SK-N-SH treated with all-trans-retinoic acid at 6 μM for 48 hours (cell line): ENCODE results near the gene SMOC1.

Experiments used
- ATAC-seq: fragments of 200-7000 bp; cut with Tn5 transposase; 3 replicates; pipeline ENCODE4 v1.9.1; 2020; ENCODE audit warnings: mild to moderate bottlenecking, moderate library complexity
- BACH2 ChIP-seq: fragments of 250-450 bp; sonication (Bioruptor Pico); IDR thresholded peaks from 2 replicates; pipeline ENCODE4 v1.9.0; 2021; ENCODE audit warnings: mild to moderate bottlenecking, borderline replicate concordance
- CSDC2 ChIP-seq: fragments of 250-450 bp; sonication (Bioruptor Pico); IDR thresholded peaks from 2 replicates; pipeline ENCODE4 v1.5.0; 2020; ENCODE audit warnings: mild to moderate bottlenecking, moderate library complexity
- ESRRG ChIP-seq: fragments of 250-450 bp; sonication (Bioruptor Pico); IDR thresholded peaks from 2 replicates; pipeline ENCODE4 v1.6.1; 2021; ENCODE audit warnings: mild to moderate bottlenecking
- GLIS3 ChIP-seq: fragments of 250-450 bp; sonication (Bioruptor Pico); IDR thresholded peaks from 2 replicates; pipeline ENCODE4 v1.5.0; 2020; ENCODE audit warnings: mild to moderate bottlenecking, moderate library complexity
- OSR1 ChIP-seq: fragments of 250-450 bp; sonication (Bioruptor Pico); IDR thresholded peaks from 2 replicates; pipeline ENCODE4 v1.8.0; 2022; ENCODE audit warnings: moderate library complexity, mild to moderate bottlenecking, inconsistent platforms
- PPARA ChIP-seq: fragments of 250-450 bp; sonication (Bioruptor Pico); IDR thresholded peaks from 2 replicates; pipeline ENCODE4 v1.5.0; 2020; ENCODE audit warnings: mild to moderate bottlenecking, borderline replicate concordance
- RARB ChIP-seq: fragments of 250-450 bp; sonication (Bioruptor Pico); IDR thresholded peaks from 2 replicates; pipeline ENCODE4 v1.8.0; 2021; ENCODE audit warnings: mild to moderate bottlenecking, moderate library complexity
- SNAI2 ChIP-seq: fragments of 250-450 bp; sonication (Bioruptor Pico); IDR thresholded peaks from 2 replicates; pipeline ENCODE4 v1.5.0; 2020; ENCODE audit warnings: mild to moderate bottlenecking, moderate library complexity
- TCF4 ChIP-seq: fragments of 250-450 bp; sonication (Bioruptor Pico); IDR thresholded peaks from 2 replicates; pipeline ENCODE4 v1.8.0; 2021; ENCODE audit warnings: mild to moderate bottlenecking, moderate library complexity, borderline replicate concordance
- TOX ChIP-seq: fragments of 250-450 bp; sonication (Bioruptor Pico); IDR thresholded peaks from 2 replicates; pipeline ENCODE4 v1.8.0; 2021; ENCODE audit warnings: mild to moderate bottlenecking, moderate library complexity, borderline replicate concordance
- ZC3H10 ChIP-seq: fragments of 250-450 bp; sonication (Bioruptor Pico); IDR thresholded peaks from 2 replicates; pipeline ENCODE4 v1.5.1; 2021; ENCODE audit warnings: mild to moderate bottlenecking, moderate library complexity
- ZFP3 ChIP-seq: fragments of 250-450 bp; sonication (Bioruptor Pico); IDR thresholded peaks from 2 replicates; pipeline ENCODE4 v1.5.0; 2020; ENCODE audit warnings: mild to moderate bottlenecking, moderate library complexity
- ZNF565 ChIP-seq: fragments of 450-650 bp; formaldehyde crosslinking; conservative IDR thresholded peaks from 2 replicates; pipeline ENCODE4 v1.5.0; 2020; ENCODE audit warnings: low read depth, mild to moderate bottlenecking, moderate library complexity
- ZNF8 ChIP-seq: fragments of 450-650 bp; formaldehyde crosslinking; IDR thresholded peaks from 2 replicates; pipeline ENCODE4 v1.5.0; 2020; ENCODE audit warnings: mild to moderate bottlenecking, moderate library complexity
- TF ChIP-seq, protein P1 (sequence below): fragments of 250-450 bp; sonication (Bioruptor Pico); IDR thresholded peaks from 2 replicates; pipeline ENCODE4 v1.5.1; 2020; ENCODE audit warnings: low read depth, mild to moderate bottlenecking, moderate library complexity
- TF ChIP-seq, protein P2 (sequence below): fragments of 250-450 bp; sonication (Bioruptor Pico); IDR thresholded peaks from 2 replicates; pipeline ENCODE4 v1.8.0; 2021; ENCODE audit warnings: low read depth, mild to moderate bottlenecking, moderate library complexity, borderline replicate concordance
- TF ChIP-seq, protein P3 (sequence below): fragments of 250-450 bp; sonication (Bioruptor Pico); IDR thresholded peaks from 2 replicates; pipeline ENCODE4 v1.8.0; 2020; ENCODE audit warnings: mild to moderate bottlenecking, moderate library complexity, borderline replicate concordance
- TF ChIP-seq, protein P4 (sequence below): fragments of 250-450 bp; sonication (Bioruptor Pico); IDR thresholded peaks from 2 replicates; pipeline ENCODE4 v1.5.0; 2020; ENCODE audit warnings: mild to moderate bottlenecking, moderate library complexity
- TF ChIP-seq, protein P5 (sequence below): fragments of 250-450 bp; sonication (Bioruptor Pico); IDR thresholded peaks from 2 replicates; pipeline ENCODE4 v1.5.1; 2021; ENCODE audit warnings: mild to moderate bottlenecking, moderate library complexity

Gene SMOC1

DNA sequence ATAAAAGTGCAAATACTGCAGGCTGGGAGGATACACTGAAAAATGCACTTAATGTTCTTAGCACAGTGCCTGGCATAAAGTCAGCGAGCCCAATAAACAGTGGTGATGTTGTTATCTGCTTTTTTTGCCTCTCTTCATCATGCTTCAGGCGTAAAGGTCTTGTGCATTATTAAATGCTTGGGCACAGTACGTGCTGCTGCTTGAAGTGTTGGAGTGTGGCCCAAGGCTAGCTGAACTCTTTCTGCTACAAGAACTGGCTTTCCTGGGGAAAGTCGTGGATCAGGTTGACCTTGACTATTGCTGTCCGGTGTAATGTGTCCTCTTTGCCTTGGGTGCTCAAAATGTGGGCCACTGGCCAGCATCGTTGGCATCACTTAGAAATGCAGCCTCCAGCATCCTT is 43.0 kb downstream of the SMOC1 start:
- no peak for ATAC-seq
- TF ChIP-seq, protein P1, sequence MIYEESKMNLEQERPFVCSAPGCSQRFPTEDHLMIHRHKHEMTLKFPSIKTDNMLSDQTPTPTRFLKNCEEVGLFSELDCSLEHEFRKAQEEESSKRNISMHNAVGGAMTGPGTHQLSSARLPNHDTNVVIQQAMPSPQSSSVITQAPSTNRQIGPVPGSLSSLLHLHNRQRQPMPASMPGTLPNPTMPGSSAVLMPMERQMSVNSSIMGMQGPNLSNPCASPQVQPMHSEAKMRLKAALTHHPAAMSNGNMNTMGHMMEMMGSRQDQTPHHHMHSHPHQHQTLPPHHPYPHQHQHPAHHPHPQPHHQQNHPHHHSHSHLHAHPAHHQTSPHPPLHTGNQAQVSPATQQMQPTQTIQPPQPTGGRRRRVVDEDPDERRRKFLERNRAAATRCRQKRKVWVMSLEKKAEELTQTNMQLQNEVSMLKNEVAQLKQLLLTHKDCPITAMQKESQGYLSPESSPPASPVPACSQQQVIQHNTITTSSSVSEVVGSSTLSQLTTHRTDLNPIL (CRISPR knock-in tag), result no peak
- TF ChIP-seq ZNF565 (CRISPR knock-in tag), result no peak
- no peak for TF ChIP-seq RARB (CRISPR knock-in tag)
- no peak for TF ChIP-seq ZNF8 (CRISPR knock-in tag)
- TF ChIP-seq, protein P2, sequence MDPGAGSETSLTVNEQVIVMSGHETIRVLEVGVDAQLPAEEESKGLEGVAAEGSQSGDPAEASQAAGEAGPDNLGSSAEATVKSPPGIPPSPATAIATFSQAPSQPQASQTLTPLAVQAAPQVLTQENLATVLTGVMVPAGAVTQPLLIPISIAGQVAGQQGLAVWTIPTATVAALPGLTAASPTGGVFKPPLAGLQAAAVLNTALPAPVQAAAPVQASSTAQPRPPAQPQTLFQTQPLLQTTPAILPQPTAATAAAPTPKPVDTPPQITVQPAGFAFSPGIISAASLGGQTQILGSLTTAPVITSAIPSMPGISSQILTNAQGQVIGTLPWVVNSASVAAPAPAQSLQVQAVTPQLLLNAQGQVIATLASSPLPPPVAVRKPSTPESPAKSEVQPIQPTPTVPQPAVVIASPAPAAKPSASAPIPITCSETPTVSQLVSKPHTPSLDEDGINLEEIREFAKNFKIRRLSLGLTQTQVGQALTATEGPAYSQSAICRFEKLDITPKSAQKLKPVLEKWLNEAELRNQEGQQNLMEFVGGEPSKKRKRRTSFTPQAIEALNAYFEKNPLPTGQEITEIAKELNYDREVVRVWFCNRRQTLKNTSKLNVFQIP (CRISPR knock-in tag), result no peak

DNA sequence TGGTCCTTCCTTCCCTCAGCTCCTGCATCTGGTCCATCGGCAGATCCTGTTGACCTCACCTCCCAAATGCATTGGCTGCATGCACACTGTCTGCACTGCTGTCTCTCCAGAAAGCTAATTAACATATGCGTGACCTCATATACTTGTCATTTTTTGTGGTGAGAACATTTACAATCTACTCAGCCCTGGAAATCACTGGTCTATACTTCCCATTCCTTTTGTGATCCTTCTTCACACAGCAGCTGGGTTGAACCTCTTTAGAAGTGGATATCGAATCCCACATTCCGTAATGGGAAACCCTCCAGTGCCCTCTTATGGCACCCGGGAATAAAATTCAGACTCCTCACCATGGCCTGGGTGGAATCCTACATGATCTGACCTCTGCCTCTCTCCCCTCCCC is 45.0 kb downstream of the SMOC1 start:
- ATAC-seq, result no peak
- TF ChIP-seq RARB (CRISPR knock-in tag), result no peak
- TF ChIP-seq SNAI2, result no peak
- no peak for TF ChIP-seq OSR1 (CRISPR knock-in tag)
- no peak for TF ChIP-seq ZFP3 (CRISPR knock-in tag)
- TF ChIP-seq PPARA (CRISPR knock-in tag), result no peak
- TF ChIP-seq TCF4 (CRISPR knock-in tag), result no peak
- no peak for TF ChIP-seq ZC3H10
- TF ChIP-seq GLIS3 (CRISPR knock-in tag), result no peak
- TF ChIP-seq, protein P3, sequence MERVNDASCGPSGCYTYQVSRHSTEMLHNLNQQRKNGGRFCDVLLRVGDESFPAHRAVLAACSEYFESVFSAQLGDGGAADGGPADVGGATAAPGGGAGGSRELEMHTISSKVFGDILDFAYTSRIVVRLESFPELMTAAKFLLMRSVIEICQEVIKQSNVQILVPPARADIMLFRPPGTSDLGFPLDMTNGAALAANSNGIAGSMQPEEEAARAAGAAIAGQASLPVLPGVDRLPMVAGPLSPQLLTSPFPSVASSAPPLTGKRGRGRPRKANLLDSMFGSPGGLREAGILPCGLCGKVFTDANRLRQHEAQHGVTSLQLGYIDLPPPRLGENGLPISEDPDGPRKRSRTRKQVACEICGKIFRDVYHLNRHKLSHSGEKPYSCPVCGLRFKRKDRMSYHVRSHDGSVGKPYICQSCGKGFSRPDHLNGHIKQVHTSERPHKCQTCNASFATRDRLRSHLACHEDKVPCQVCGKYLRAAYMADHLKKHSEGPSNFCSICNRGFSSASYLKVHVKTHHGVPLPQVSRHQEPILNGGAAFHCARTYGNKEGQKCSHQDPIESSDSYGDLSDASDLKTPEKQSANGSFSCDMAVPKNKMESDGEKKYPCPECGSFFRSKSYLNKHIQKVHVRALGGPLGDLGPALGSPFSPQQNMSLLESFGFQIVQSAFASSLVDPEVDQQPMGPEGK (CRISPR knock-in tag), result no peak
- TF ChIP-seq, protein P4, sequence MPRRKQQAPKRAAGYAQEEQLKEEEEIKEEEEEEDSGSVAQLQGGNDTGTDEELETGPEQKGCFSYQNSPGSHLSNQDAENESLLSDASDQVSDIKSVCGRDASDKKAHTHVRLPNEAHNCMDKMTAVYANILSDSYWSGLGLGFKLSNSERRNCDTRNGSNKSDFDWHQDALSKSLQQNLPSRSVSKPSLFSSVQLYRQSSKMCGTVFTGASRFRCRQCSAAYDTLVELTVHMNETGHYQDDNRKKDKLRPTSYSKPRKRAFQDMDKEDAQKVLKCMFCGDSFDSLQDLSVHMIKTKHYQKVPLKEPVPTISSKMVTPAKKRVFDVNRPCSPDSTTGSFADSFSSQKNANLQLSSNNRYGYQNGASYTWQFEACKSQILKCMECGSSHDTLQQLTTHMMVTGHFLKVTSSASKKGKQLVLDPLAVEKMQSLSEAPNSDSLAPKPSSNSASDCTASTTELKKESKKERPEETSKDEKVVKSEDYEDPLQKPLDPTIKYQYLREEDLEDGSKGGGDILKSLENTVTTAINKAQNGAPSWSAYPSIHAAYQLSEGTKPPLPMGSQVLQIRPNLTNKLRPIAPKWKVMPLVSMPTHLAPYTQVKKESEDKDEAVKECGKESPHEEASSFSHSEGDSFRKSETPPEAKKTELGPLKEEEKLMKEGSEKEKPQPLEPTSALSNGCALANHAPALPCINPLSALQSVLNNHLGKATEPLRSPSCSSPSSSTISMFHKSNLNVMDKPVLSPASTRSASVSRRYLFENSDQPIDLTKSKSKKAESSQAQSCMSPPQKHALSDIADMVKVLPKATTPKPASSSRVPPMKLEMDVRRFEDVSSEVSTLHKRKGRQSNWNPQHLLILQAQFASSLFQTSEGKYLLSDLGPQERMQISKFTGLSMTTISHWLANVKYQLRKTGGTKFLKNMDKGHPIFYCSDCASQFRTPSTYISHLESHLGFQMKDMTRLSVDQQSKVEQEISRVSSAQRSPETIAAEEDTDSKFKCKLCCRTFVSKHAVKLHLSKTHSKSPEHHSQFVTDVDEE (CRISPR knock-in tag), result no peak
- no peak for TF ChIP-seq CSDC2
- TF ChIP-seq ESRRG (CRISPR knock-in tag), result no peak
- TF ChIP-seq TOX (CRISPR knock-in tag), result no peak
- TF ChIP-seq BACH2 (CRISPR knock-in tag), result no peak
- TF ChIP-seq, protein P5, sequence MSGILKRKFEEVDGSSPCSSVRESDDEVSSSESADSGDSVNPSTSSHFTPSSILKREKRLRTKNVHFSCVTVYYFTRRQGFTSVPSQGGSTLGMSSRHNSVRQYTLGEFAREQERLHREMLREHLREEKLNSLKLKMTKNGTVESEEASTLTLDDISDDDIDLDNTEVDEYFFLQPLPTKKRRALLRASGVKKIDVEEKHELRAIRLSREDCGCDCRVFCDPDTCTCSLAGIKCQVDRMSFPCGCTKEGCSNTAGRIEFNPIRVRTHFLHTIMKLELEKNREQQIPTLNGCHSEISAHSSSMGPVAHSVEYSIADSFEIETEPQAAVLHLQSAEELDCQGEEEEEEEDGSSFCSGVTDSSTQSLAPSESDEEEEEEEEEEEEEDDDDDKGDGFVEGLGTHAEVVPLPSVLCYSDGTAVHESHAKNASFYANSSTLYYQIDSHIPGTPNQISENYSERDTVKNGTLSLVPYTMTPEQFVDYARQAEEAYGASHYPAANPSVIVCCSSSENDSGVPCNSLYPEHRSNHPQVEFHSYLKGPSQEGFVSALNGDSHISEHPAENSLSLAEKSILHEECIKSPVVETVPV (CRISPR knock-in tag), result no peak
- TF ChIP-seq, all 23 proteins: peak for 0

DNA sequence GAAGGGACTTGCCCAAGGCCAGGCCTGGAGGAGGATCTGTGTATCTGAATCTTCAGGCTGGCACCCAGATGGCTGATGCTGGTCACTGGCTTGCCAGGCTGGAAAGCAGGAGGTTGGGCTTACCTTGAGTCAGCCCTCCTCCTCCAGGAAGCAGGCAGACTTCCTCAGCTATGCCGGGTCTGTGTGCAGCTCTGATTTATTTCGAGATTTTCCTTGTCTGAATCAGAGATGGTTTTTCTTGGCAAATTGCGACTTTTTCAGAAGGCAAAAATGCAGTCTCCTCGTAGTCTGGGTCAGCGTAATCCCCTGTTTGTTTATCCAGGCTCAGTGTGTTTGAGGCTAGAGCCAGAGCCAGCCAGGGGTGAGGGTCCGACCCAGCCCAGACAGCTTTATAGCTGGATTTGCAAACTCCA is 48.9 kb downstream of the SMOC1 start:
- ATAC-seq, result no peak
- TF ChIP-seq ZC3H10, result no peak
- no peak for TF ChIP-seq GLIS3 (CRISPR knock-in tag)
- TF ChIP-seq, protein P3 (CRISPR knock-in tag), result no peak
- TF ChIP-seq SNAI2, result no peak
- no peak for TF ChIP-seq OSR1 (CRISPR knock-in tag)
